GM23338 (cell line): ENCODE results near the gene TUSC1. TPM values are rescaled to one million over a fixed set of nuclear protein-coding genes. Genes with fewer than 3 reads are reported as not detected.

ENCODE experiments used
- ATAC-seq: fragments of 200-7000 bp; cut with Tn5 transposase; 3 replicates; pipeline ENCODE4 v1.9.1; 2020
- DNase-seq: peaks from one replicate; pipeline ENCODE4 v3.0.0-alpha.2; 2015; ENCODE audit warnings: low spot score
- H2AFZ ChIP-seq: fragments of 200-600 bp; sonication (generic); 2 replicates; pipeline ENCODE4 v1.8.0; 2016; ENCODE audit warnings: antibody characterized with exemption, mild to moderate bottlenecking, moderate library complexity
- H3F3A ChIP-seq: fragments of 200-600 bp; sonication (generic); replicated peaks from 2 replicates; pipeline ENCODE4 v1.8.0; 2017; ENCODE audit warnings: antibody characterized with exemption, mixed run types, low read depth
- H3K27ac ChIP-seq: fragments of 200-600 bp; sonication (generic); 2 replicates; pipeline ENCODE4 v1.6.1; 2016; ENCODE audit warnings: low read depth
- H3K27me3 ChIP-seq: fragments of 200-600 bp; sonication (generic); 2 replicates; pipeline ENCODE4 v1.8.0; 2016; ENCODE audit warnings: mild to moderate bottlenecking, mixed run types, moderate library complexity; ENCODE audit not compliant: insufficient read depth
- H3K36me3 ChIP-seq: fragments of 200-600 bp; sonication (generic); 2 replicates; pipeline ENCODE4 v1.8.0; 2016; ENCODE audit warnings: mild to moderate bottlenecking; ENCODE audit not compliant: insufficient read depth
- H3K4me1 ChIP-seq: fragments of 200-600 bp; sonication (generic); 2 replicates; pipeline ENCODE4 v1.8.0; 2016; ENCODE audit warnings: mild to moderate bottlenecking, moderate library complexity; ENCODE audit not compliant: insufficient read depth
- H3K4me2 ChIP-seq: fragments of 200-600 bp; sonication (generic); 2 replicates; pipeline ENCODE4 v1.7.1; 2017; ENCODE audit warnings: mixed run types
- H3K4me3 ChIP-seq: fragments of 200-600 bp; sonication (generic); 2 replicates; pipeline ENCODE4 v1.6.1; 2016; ENCODE audit warnings: mixed run types
- H3K79me2 ChIP-seq: fragments of 200-600 bp; sonication (generic); replicated peaks from 2 replicates; pipeline ENCODE4 v1.8.0; 2017; ENCODE audit warnings: mild to moderate bottlenecking; ENCODE audit not compliant: insufficient read depth
- H3K9me2 ChIP-seq: fragments of 200-600 bp; sonication (generic); 2 replicates; pipeline ENCODE4 v1.8.0; 2017; ENCODE audit not compliant: insufficient read depth
- H4K20me1 ChIP-seq: fragments of 200-600 bp; sonication (generic); replicated peaks from 2 replicates; pipeline ENCODE4 v1.8.0; 2017; ENCODE audit warnings: mild to moderate bottlenecking; ENCODE audit not compliant: insufficient read depth
- H3K27ac Mint-ChIP-seq: 2 replicates; pipeline ENCODE4 v1.8.0; 2020; ENCODE audit warnings: inconsistent platforms, mild to moderate bottlenecking, moderate library complexity, mixed read lengths
- H3K27me3 Mint-ChIP-seq: 3 replicates; pipeline ENCODE4 v1.8.0; 2022; ENCODE audit warnings: low read depth, mild to moderate bottlenecking, moderate library complexity, mixed read lengths, inconsistent platforms; ENCODE audit not compliant: insufficient read depth, poor library complexity
- H3K36me3 Mint-ChIP-seq: 3 replicates; pipeline ENCODE4 v1.8.0; 2021; ENCODE audit warnings: low read depth, mild to moderate bottlenecking, inconsistent platforms, moderate library complexity, mixed read lengths
- H3K4me1 Mint-ChIP-seq: 3 replicates; pipeline ENCODE4 v1.8.0; 2020; ENCODE audit warnings: mild to moderate bottlenecking, inconsistent platforms, mixed read lengths
- H3K4me3 Mint-ChIP-seq: 3 replicates; pipeline ENCODE4 v1.8.0; 2021; ENCODE audit warnings: moderate library complexity, mild to moderate bottlenecking, inconsistent platforms, mixed read lengths
- H3K9me3 Mint-ChIP-seq: 3 replicates; pipeline ENCODE4 v1.8.0; 2020; ENCODE audit warnings: moderate library complexity, mild to moderate bottlenecking, inconsistent platforms, mixed read lengths
- CREB1 ChIP-seq: fragments of 250-450 bp; sonication (Bioruptor Pico); IDR thresholded peaks from 2 replicates; pipeline ENCODE4 v1.5.0; 2020; ENCODE audit warnings: low read depth, mild to moderate bottlenecking, moderate library complexity
- EZH2 ChIP-seq: fragments of 200-600 bp; sonication (generic); IDR thresholded peaks from one replicate; pipeline ENCODE4 v1.8.0; 2017; ENCODE audit warnings: antibody characterized with exemption, mild to moderate bottlenecking, low read depth; ENCODE audit not compliant: unreplicated experiment
- JUNB ChIP-seq: IDR thresholded peaks from one replicate; pipeline ENCODE4 v1.6.1; 2016; ENCODE audit warnings: antibody characterized with exemption; ENCODE audit not compliant: unreplicated experiment
- NANOG ChIP-seq: IDR thresholded peaks from 2 replicates; pipeline ENCODE4 v1.6.1; 2016; ENCODE audit warnings: antibody characterized with exemption, borderline replicate concordance
- POLR2AphosphoS5 ChIP-seq: IDR thresholded peaks from 2 replicates; pipeline ENCODE4 v1.6.1; 2016; ENCODE audit warnings: antibody characterized with exemption, low read depth
- ZNF114 ChIP-seq: fragments of 250-450 bp; sonication (Bioruptor Pico); IDR thresholded peaks from 2 replicates; pipeline ENCODE4 v1.5.0; 2020; ENCODE audit warnings: mild to moderate bottlenecking, moderate library complexity
- ZNF331 ChIP-seq: fragments of 250-450 bp; sonication (Bioruptor Pico); IDR thresholded peaks from 2 replicates; pipeline ENCODE4 v1.5.0; 2020; ENCODE audit warnings: low read depth, mild to moderate bottlenecking, moderate library complexity
- polyA plus RNA-seq: library from polyadenylated mRNA; unstranded; fragments of >200 nt; fragmentation: Nextera tagmentation; extraction: Ambion mirVana; gene quantifications from 2 replicates; pipeline ENCODE4 v1.2.1, GENCODE V29; 2016
- total RNA-seq: library from RNA; depleted of rRNA; stranded (reverse); fragments of >200 nt; shearing (Covaris generic); gene quantifications from 2 replicates; pipeline ENCODE4 v1.2.3, GENCODE V29; 2014
- TF ChIP-seq, protein P1 (sequence below): fragments of 250-450 bp; sonication (Bioruptor Pico); IDR thresholded peaks from 2 replicates; pipeline ENCODE4 v1.5.0; 2020; ENCODE audit warnings: mild to moderate bottlenecking, moderate library complexity
- TF ChIP-seq, protein P2 (sequence below), 2 experiments: fragments of 200-600 bp in 1 of 2; sonication (generic) in 1 of 2; conservative IDR thresholded peaks; 2 replicates each; pipeline versions ENCODE4 v1.5.1 to v1.6.1; 2016 to 2017; ENCODE audit warnings: antibody characterized with exemption in 2 of 2, low read depth in 2 of 2, mild to moderate bottlenecking in 2 of 2, moderate library complexity in 1 of 2
- TF ChIP-seq, protein P3 (sequence below): IDR thresholded peaks from 2 replicates; pipeline ENCODE4 v1.6.1; 2016; ENCODE audit warnings: antibody characterized with exemption

TUSC1 gene
- total and polyA plus RNA-seq, 2 experiments from 2014 or later, result 6.4 to 8.9 TPM

DNA sequence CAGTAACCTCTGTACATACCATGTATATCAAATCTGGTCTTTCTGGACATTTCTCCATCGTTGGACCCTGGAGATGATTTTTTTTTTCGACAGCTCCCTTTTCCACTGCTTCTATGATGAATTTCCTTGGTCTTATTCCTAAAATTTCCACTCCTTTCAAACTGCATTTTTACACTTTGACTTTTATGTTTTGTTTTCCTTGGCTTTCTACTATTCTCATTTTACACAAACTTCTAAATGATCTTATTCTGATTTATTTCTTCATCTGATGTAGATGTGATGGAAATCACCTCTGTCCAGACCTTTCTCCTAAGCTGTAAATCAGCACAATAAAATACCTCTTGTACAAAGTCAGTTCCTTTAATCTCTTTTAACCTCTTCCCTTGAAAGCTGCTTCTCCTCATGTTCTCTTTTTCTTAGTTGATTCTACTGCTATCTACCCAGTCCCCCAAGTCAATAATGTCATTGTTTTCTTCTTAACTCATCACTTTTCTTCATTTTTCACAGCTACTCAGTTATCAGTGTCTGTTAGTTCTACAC lies 48.7 kb upstream of the TUSC1 start:
- Histone ChIP-seq H4K20me1 (no peaks in the 10 kb centered on the region), H3K27me3 (no peaks in the 10 kb centered on the region), H3K27ac (no peak overlapping the region), H3K9me2 (0 out of 2 replicates have a peak, but pooled peaks cover 4% of the 10 kb centered on the region), H3K4me2 (no peak overlapping the region), H3F3A (no peaks in the 10 kb centered on the region), H3K4me1 (no peaks in the 10 kb centered on the region), H3K36me3 (0 out of 2 replicates have a peak, but pooled peaks cover 8% of the 10 kb centered on the region), H3K4me3 (no peak overlapping the region), H3K79me2 (no peaks in the 10 kb centered on the region), H2AFZ (no peak overlapping the region)
- DNase-seq (no peak), ATAC-seq (no peak)
- peaks cover 8% of the 10 kb centered on the region for H3K36me3 Mint-ChIP-seq
- no peaks in the 10 kb centered on the region for H3K27me3 Mint-ChIP-seq
- no peaks in the 10 kb centered on the region; the same call in 2 of the 3 replicates for H3K4me1 Mint-ChIP-seq
- no peak overlapping the region for H3K4me3 Mint-ChIP-seq
- no peak overlapping the region for H3K27ac Mint-ChIP-seq
- no peak for TF ChIP-seq NANOG
- no peak for TF ChIP-seq CREB1 (CRISPR knock-in tag)
- H3K9me3 Mint-ChIP-seq, result peaks cover 9% of the 10 kb centered on the region

DNA sequence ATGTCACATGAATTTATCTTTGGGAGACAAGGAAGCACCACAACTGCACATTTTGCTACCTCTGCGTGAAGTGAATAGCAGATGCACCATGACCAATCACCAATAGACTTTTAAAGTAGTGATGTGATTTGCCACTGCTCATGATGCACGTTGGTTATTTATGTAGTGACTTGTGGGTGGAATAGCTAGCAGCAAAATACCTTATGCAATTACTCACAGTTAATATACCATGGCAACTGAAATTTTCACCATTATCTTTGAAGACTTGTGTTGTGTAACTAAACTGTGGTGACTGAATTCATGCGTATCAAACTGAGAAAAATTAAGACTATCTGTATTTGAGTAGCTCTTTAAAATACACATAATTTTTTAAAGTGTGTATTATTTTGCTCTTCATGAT lies 46.2 kb upstream of the TUSC1 start:
- TF ChIP-seq CREB1 (CRISPR knock-in tag) (no peak), EZH2 (no peak), POLR2AphosphoS5 (no peak), JUNB (no peak), ZNF331 (CRISPR knock-in tag) (no peak), ZNF114 (CRISPR knock-in tag) (no peak)
- TF ChIP-seq, protein P1, sequence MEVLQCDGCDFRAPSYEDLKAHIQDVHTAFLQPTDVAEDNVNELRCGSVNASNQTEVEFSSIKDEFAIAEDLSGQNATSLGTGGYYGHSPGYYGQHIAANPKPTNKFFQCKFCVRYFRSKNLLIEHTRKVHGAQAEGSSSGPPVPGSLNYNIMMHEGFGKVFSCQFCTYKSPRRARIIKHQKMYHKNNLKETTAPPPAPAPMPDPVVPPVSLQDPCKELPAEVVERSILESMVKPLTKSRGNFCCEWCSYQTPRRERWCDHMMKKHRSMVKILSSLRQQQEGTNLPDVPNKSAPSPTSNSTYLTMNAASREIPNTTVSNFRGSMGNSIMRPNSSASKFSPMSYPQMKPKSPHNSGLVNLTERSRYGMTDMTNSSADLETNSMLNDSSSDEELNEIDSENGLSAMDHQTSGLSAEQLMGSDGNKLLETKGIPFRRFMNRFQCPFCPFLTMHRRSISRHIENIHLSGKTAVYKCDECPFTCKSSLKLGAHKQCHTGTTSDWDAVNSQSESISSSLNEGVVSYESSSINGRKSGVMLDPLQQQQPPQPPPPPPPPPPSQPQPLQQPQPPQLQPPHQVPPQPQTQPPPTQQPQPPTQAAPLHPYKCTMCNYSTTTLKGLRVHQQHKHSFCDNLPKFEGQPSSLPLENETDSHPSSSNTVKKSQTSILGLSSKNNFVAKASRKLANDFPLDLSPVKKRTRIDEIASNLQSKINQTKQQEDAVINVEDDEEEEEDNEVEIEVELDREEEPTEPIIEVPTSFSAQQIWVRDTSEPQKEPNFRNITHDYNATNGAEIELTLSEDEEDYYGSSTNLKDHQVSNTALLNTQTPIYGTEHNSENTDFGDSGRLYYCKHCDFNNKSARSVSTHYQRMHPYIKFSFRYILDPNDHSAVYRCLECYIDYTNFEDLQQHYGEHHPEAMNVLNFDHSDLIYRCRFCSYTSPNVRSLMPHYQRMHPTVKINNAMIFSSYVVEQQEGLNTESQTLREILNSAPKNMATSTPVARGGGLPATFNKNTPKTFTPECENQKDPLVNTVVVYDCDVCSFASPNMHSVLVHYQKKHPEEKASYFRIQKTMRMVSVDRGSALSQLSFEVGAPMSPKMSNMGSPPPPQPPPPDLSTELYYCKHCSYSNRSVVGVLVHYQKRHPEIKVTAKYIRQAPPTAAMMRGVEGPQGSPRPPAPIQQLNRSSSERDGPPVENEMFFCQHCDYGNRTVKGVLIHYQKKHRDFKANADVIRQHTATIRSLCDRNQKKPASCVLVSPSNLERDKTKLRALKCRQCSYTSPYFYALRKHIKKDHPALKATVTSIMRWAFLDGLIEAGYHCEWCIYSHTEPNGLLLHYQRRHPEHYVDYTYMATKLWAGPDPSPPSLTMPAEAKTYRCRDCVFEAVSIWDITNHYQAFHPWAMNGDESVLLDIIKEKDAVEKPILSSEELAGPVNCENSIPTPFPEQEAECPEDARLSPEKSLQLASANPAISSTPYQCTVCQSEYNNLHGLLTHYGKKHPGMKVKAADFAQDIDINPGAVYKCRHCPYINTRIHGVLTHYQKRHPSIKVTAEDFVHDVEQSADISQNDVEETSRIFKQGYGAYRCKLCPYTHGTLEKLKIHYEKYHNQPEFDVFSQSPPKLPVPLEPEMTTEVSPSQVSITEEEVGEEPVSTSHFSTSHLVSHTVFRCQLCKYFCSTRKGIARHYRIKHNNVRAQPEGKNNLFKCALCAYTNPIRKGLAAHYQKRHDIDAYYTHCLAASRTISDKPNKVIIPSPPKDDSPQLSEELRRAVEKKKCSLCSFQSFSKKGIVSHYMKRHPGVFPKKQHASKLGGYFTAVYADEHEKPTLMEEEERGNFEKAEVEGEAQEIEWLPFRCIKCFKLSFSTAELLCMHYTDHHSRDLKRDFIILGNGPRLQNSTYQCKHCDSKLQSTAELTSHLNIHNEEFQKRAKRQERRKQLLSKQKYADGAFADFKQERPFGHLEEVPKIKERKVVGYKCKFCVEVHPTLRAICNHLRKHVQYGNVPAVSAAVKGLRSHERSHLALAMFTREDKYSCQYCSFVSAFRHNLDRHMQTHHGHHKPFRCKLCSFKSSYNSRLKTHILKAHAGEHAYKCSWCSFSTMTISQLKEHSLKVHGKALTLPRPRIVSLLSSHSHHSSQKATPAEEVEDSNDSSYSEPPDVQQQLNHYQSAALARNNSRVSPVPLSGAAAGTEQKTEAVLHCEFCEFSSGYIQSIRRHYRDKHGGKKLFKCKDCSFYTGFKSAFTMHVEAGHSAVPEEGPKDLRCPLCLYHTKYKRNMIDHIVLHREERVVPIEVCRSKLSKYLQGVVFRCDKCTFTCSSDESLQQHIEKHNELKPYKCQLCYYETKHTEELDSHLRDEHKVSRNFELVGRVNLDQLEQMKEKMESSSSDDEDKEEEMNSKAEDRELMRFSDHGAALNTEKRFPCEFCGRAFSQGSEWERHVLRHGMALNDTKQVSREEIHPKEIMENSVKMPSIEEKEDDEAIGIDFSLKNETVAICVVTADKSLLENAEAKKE (CRISPR knock-in tag), result no peak
- TF ChIP-seq, protein P2, sequence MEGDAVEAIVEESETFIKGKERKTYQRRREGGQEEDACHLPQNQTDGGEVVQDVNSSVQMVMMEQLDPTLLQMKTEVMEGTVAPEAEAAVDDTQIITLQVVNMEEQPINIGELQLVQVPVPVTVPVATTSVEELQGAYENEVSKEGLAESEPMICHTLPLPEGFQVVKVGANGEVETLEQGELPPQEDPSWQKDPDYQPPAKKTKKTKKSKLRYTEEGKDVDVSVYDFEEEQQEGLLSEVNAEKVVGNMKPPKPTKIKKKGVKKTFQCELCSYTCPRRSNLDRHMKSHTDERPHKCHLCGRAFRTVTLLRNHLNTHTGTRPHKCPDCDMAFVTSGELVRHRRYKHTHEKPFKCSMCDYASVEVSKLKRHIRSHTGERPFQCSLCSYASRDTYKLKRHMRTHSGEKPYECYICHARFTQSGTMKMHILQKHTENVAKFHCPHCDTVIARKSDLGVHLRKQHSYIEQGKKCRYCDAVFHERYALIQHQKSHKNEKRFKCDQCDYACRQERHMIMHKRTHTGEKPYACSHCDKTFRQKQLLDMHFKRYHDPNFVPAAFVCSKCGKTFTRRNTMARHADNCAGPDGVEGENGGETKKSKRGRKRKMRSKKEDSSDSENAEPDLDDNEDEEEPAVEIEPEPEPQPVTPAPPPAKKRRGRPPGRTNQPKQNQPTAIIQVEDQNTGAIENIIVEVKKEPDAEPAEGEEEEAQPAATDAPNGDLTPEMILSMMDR (conservative IDR thresholded peaks at IDR 0.05; ENCODE audit: low read depth in 2 of 2), result no peak
- TF ChIP-seq, protein P3, sequence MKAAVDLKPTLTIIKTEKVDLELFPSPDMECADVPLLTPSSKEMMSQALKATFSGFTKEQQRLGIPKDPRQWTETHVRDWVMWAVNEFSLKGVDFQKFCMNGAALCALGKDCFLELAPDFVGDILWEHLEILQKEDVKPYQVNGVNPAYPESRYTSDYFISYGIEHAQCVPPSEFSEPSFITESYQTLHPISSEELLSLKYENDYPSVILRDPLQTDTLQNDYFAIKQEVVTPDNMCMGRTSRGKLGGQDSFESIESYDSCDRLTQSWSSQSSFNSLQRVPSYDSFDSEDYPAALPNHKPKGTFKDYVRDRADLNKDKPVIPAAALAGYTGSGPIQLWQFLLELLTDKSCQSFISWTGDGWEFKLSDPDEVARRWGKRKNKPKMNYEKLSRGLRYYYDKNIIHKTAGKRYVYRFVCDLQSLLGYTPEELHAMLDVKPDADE, result no peak
- H3K27ac ChIP-seq, result no peak overlapping the region
- H3K4me1 ChIP-seq, result no peaks in the 10 kb centered on the region
- no peak overlapping the region for H2AFZ ChIP-seq
- Mint-ChIP-seq H3K4me1 (no peaks in the 10 kb centered on the region; the same call in 2 of the 3 replicates), H3K9me3 (no peaks in the 10 kb centered on the region), H3K27me3 (no peaks in the 10 kb centered on the region), H3K36me3 (no peaks in the 10 kb centered on the region), H3K27ac (no peak overlapping the region), H3K4me3 (no peak overlapping the region)
- DNase-seq (no peak), ATAC-seq (no peak)
- no peaks in the 10 kb centered on the region for H3K79me2 ChIP-seq
- H3K4me3 ChIP-seq, result no peak overlapping the region
- H4K20me1 ChIP-seq, result no peaks in the 10 kb centered on the region
- no peaks in the 10 kb centered on the region for H3F3A ChIP-seq
- no peaks in the 10 kb centered on the region for H3K36me3 ChIP-seq
- H3K4me2 ChIP-seq, result no peak overlapping the region
- H3K9me2 ChIP-seq, result no peaks in the 10 kb centered on the region
- no peaks in the 10 kb centered on the region for H3K27me3 ChIP-seq
